HL-60 (cell line): ENCODE data around the gene MAGEC1.

Experiments
- CTCF ChIP-seq: IDR thresholded peaks from one replicate; pipeline ENCODE4 v1.5.1; 2011; ENCODE audit warnings: low read length, control low read depth, inconsistent platforms; ENCODE audit not compliant: insufficient read depth
- GABPA ChIP-seq: IDR thresholded peaks from 2 replicates; pipeline ENCODE4 v1.6.1; 2012; ENCODE audit warnings: low read depth

GRCh38 chrX:141928432-141928831 lies 24.7 kb downstream of the MAGEC1 start:
- TF ChIP-seq GABPA (no peak), CTCF (no peak)
